ENCODE results near the gene COLEC11. TPM values are rescaled to one million over a fixed set of nuclear protein-coding genes. Genes with fewer than 3 reads are reported as not detected.

COLEC11 gene
- total and polyA plus RNA-seq, 10 of the 15 experiments (the other 5 are each of a cell fraction or from before 2014, with no cell fraction given), result 0.08 to 0.74 (median 0.14) TPM; not detected in 4

Small RNA genes lying within 50 kb of the gene (small RNA-seq; reads per million reads assigned to genes)
- not detected for gene TMSB4XP2

Other genes with a start within 250 kb of the COLEC11 start
- 49.3 and 50.3 TPM in 2 replicates for gene EIPR1, start 217.3 kb upstream of the COLEC11 start, total RNA-seq (2014; rRNA removed)
- 29.7 and 34.5 TPM in 2 replicates for gene EIPR1, start 217.3 kb upstream of the COLEC11 start, total RNA-seq (2014; rRNA removed; fragmentation: Illumina TruSeq; extraction: Trizol)
- gene EIPR1, start 217.3 kb upstream of the COLEC11 start, total RNA-seq (2021), result 39.0 and 43.4 TPM in 2 replicates
- gene EIPR1, start 217.3 kb upstream of the COLEC11 start, polyA plus RNA-seq (2011; rRNA removed), result 40.5 and 61.2 TPM in 2 replicates
- gene EIPR1, start 217.3 kb upstream of the COLEC11 start, polyA plus RNA-seq (2014; fragmentation: Illumina TruSeq; extraction: Trizol), result 22.3 and 34.9 TPM in 2 replicates
- 10 to 100 TPM; 23.6 to 24.0 TPM for gene EIPR1, start 217.3 kb upstream of the COLEC11 start, polyA plus RNA-seq (2014; fragmentation: Nextera tagmentation; extraction: Ambion mirVana)
- gene EIPR1, start 217.3 kb upstream of the COLEC11 start, polyA plus RNA-seq (2014; rRNA removed), result 43.6 and 48.9 TPM in 2 replicates
- 10 to 100 TPM; 41.1 to 49.1 TPM for gene EIPR1, start 217.3 kb upstream of the COLEC11 start, polyA plus RNA-seq (2016; fragmentation: Nextera tagmentation; extraction: Ambion mirVana)
- 38.8 and 48.0 TPM in 2 replicates for gene TRAPPC12, start 215.4 kb upstream of the COLEC11 start, total RNA-seq (2014; rRNA removed)
- gene TRAPPC12, start 215.4 kb upstream of the COLEC11 start, total RNA-seq (2014; rRNA removed; fragmentation: Illumina TruSeq; extraction: Trizol), result 33.9 and 35.9 TPM in 2 replicates
- gene TRAPPC12, start 215.4 kb upstream of the COLEC11 start, total RNA-seq (2021), result 63.2 and 77.1 TPM in 2 replicates
- 22.3 and 46.4 TPM in 2 replicates for gene TRAPPC12, start 215.4 kb upstream of the COLEC11 start, polyA plus RNA-seq (2011; rRNA removed)
- gene TRAPPC12, start 215.4 kb upstream of the COLEC11 start, polyA plus RNA-seq (2014; fragmentation: Illumina TruSeq; extraction: Trizol), result 17.2 and 38.1 TPM in 2 replicates
- gene TRAPPC12, start 215.4 kb upstream of the COLEC11 start, polyA plus RNA-seq (2014; fragmentation: Nextera tagmentation; extraction: Ambion mirVana), result 10 to 100 TPM in 1 of 2 experiments, 1 to 10 TPM in 1; 8.6 to 22.9 TPM
- 39.4 and 57.5 TPM in 2 replicates for gene TRAPPC12, start 215.4 kb upstream of the COLEC11 start, polyA plus RNA-seq (2014; rRNA removed)
- gene TRAPPC12, start 215.4 kb upstream of the COLEC11 start, polyA plus RNA-seq (2016; fragmentation: Nextera tagmentation; extraction: Ambion mirVana), result 10 to 100 TPM; 30.2 to 36.7 TPM
- 15.9 and 19.3 TPM in 2 replicates for gene ADI1, start 75.6 kb upstream of the COLEC11 start, total RNA-seq (2014; rRNA removed)
- 15.0 and 15.6 TPM in 2 replicates for gene ADI1, start 75.6 kb upstream of the COLEC11 start, total RNA-seq (2014; rRNA removed; fragmentation: Illumina TruSeq; extraction: Trizol)
- 17.5 and 20.6 TPM in 2 replicates for gene ADI1, start 75.6 kb upstream of the COLEC11 start, total RNA-seq (2021)
- gene ADI1, start 75.6 kb upstream of the COLEC11 start, polyA plus RNA-seq (2011; rRNA removed), result 18.4 and 20.0 TPM in 2 replicates
- 16.1 and 19.8 TPM in 2 replicates for gene ADI1, start 75.6 kb upstream of the COLEC11 start, polyA plus RNA-seq (2014; fragmentation: Illumina TruSeq; extraction: Trizol)
- gene ADI1, start 75.6 kb upstream of the COLEC11 start, polyA plus RNA-seq (2014; fragmentation: Nextera tagmentation; extraction: Ambion mirVana), result 10 to 100 TPM in 1 of 2 experiments, 1 to 10 TPM in 1; 4.4 to 12.4 TPM
- 16.9 and 17.0 TPM in 2 replicates for gene ADI1, start 75.6 kb upstream of the COLEC11 start, polyA plus RNA-seq (2014; rRNA removed)
- 10 to 100 TPM; 74.4 to 78.7 TPM for gene ADI1, start 75.6 kb upstream of the COLEC11 start, polyA plus RNA-seq (2016; fragmentation: Nextera tagmentation; extraction: Ambion mirVana)
- 27.9 and 30.2 TPM in 2 replicates for gene RNASEH1, start 36.8 kb upstream of the COLEC11 start, total RNA-seq (2014; rRNA removed)
- gene RNASEH1, start 36.8 kb upstream of the COLEC11 start, total RNA-seq (2014; rRNA removed; fragmentation: Illumina TruSeq; extraction: Trizol), result 27.1 and 30.5 TPM in 2 replicates
- gene RNASEH1, start 36.8 kb upstream of the COLEC11 start, total RNA-seq (2021), result 30.5 and 34.9 TPM in 2 replicates
- 18.1 and 18.2 TPM in 2 replicates for gene RNASEH1, start 36.8 kb upstream of the COLEC11 start, polyA plus RNA-seq (2011; rRNA removed)
- gene RNASEH1, start 36.8 kb upstream of the COLEC11 start, polyA plus RNA-seq (2014; fragmentation: Illumina TruSeq; extraction: Trizol), result 15.3 and 24.0 TPM in 2 replicates
- 10 to 100 TPM; 24.6 to 25.7 TPM for gene RNASEH1, start 36.8 kb upstream of the COLEC11 start, polyA plus RNA-seq (2014; fragmentation: Nextera tagmentation; extraction: Ambion mirVana)
- 28.5 and 32.8 TPM in 2 replicates for gene RNASEH1, start 36.8 kb upstream of the COLEC11 start, polyA plus RNA-seq (2014; rRNA removed)
- 10 to 100 TPM; 67.5 to 68.5 TPM for gene RNASEH1, start 36.8 kb upstream of the COLEC11 start, polyA plus RNA-seq (2016; fragmentation: Nextera tagmentation; extraction: Ambion mirVana)
- gene RPS7, start 19.9 kb upstream of the COLEC11 start, total RNA-seq (2014; rRNA removed), result 2,842 and 3,098 TPM in 2 replicates
- gene RPS7, start 19.9 kb upstream of the COLEC11 start, total RNA-seq (2014; rRNA removed; fragmentation: Illumina TruSeq; extraction: Trizol), result 4,662 and 4,681 TPM in 2 replicates
- 2,368 and 2,463 TPM in 2 replicates for gene RPS7, start 19.9 kb upstream of the COLEC11 start, total RNA-seq (2021)
- gene RPS7, start 19.9 kb upstream of the COLEC11 start, polyA plus RNA-seq (2011; rRNA removed), result 2,490 and 2,717 TPM in 2 replicates
- 3,268 and 3,336 TPM in 2 replicates for gene RPS7, start 19.9 kb upstream of the COLEC11 start, polyA plus RNA-seq (2014; fragmentation: Illumina TruSeq; extraction: Trizol)
- gene RPS7, start 19.9 kb upstream of the COLEC11 start, polyA plus RNA-seq (2014; fragmentation: Nextera tagmentation; extraction: Ambion mirVana), result 1,000 to 10,000 TPM; 3,009 to 3,046 TPM
- 2,698 and 2,951 TPM in 2 replicates for gene RPS7, start 19.9 kb upstream of the COLEC11 start, polyA plus RNA-seq (2014; rRNA removed)
- 1,000 to 10,000 TPM; 1,197 to 1,434 TPM for gene RPS7, start 19.9 kb upstream of the COLEC11 start, polyA plus RNA-seq (2016; fragmentation: Nextera tagmentation; extraction: Ambion mirVana)
- not detected in 2 replicates for gene ALLC, start 63.1 kb downstream of the COLEC11 start, total RNA-seq (2014; rRNA removed)
- gene ALLC, start 63.1 kb downstream of the COLEC11 start, total RNA-seq (2014; rRNA removed; fragmentation: Illumina TruSeq; extraction: Trizol), result not detected in 2 replicates
- gene ALLC, start 63.1 kb downstream of the COLEC11 start, total RNA-seq (2021), result not detected in 2 replicates
- gene ALLC, start 63.1 kb downstream of the COLEC11 start, polyA plus RNA-seq (2011; rRNA removed), result not detected in 2 replicates
- gene ALLC, start 63.1 kb downstream of the COLEC11 start, polyA plus RNA-seq (2014; fragmentation: Illumina TruSeq; extraction: Trizol), result not detected in 2 replicates
- gene ALLC, start 63.1 kb downstream of the COLEC11 start, polyA plus RNA-seq (2014; fragmentation: Nextera tagmentation; extraction: Ambion mirVana), result under 1 TPM in 1 of 2 experiments, not detected in 1; 0.05 TPM
- not detected in 2 replicates for gene ALLC, start 63.1 kb downstream of the COLEC11 start, polyA plus RNA-seq (2014; rRNA removed)
- gene ALLC, start 63.1 kb downstream of the COLEC11 start, polyA plus RNA-seq (2016; fragmentation: Nextera tagmentation; extraction: Ambion mirVana), result not detected
- gene DCDC2C, start 108.5 kb downstream of the COLEC11 start, total RNA-seq (2014; rRNA removed), result not detected in 2 replicates
- not detected in 2 replicates for gene DCDC2C, start 108.5 kb downstream of the COLEC11 start, total RNA-seq (2014; rRNA removed; fragmentation: Illumina TruSeq; extraction: Trizol)
- gene DCDC2C, start 108.5 kb downstream of the COLEC11 start, total RNA-seq (2021), result not detected in 2 replicates
- not detected in 2 replicates for gene DCDC2C, start 108.5 kb downstream of the COLEC11 start, polyA plus RNA-seq (2011; rRNA removed)
- gene DCDC2C, start 108.5 kb downstream of the COLEC11 start, polyA plus RNA-seq (2014; fragmentation: Illumina TruSeq; extraction: Trizol), result not detected in 2 replicates
- gene DCDC2C, start 108.5 kb downstream of the COLEC11 start, polyA plus RNA-seq (2014; fragmentation: Nextera tagmentation; extraction: Ambion mirVana), result not detected
- gene DCDC2C, start 108.5 kb downstream of the COLEC11 start, polyA plus RNA-seq (2014; rRNA removed), result not detected in 2 replicates
- not detected for gene DCDC2C, start 108.5 kb downstream of the COLEC11 start, polyA plus RNA-seq (2016; fragmentation: Nextera tagmentation; extraction: Ambion mirVana)

Data from GM12878 (cell line).